GM18870 (cell line): ENCODE results near the gene KSR1.

Experiments
- ATAC-seq: cut with Tn5 transposase; IDR thresholded peaks from one replicate; pipeline ENCODE4 v1.9.1; 2021; ENCODE audit warnings: moderate library complexity; ENCODE audit not compliant: unreplicated experiment

KSR1 gene

DNA sequence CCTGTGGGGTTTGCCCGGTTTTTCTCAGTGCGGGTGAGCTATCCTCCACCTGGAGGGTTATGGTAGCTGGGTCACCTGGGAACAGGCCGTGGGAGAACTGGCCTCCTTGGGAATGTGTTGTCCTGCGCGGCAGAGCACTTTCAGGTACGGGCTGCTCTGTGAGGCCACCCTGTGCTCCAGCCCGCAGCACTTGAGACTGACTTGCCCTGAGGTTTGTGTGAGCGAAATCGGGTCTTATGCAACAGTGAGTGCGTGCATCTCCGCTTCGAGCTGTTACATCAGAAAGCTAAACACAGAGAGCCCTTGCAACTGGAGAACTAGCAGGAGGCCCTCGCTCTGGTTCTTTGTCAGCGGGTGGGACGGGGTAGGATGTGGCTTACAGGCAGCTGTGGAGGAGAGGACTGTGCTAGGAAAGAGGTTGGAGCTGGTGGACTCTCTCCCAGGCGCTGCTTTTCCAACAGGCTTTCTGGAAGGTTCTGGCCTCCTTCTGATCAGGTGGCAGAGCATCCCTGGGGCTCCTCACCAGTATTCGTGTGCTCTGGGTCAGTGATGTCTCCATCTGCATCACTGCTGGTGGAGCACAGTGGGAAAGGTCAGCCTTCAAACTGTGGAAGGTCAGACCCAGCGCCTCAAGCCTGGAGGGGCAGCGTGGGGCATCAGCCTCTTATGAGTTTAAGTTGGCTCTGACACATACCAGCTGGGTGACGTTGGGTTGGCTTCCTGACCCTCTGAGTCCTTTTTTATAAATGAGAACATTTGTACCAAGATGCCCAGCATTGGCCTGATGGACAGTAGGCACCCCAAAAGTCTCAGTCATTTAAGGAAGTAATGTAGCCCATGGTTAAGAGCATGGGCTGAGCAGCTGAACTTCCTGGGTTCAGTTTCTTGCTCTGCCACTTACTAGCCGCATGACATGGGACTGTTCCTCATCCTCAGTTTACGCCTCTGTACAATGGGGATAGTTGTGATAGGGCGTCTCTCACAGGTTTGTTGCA lies 76.3 kb downstream of the KSR1 start:
- ATAC-seq: no peak

DNA sequence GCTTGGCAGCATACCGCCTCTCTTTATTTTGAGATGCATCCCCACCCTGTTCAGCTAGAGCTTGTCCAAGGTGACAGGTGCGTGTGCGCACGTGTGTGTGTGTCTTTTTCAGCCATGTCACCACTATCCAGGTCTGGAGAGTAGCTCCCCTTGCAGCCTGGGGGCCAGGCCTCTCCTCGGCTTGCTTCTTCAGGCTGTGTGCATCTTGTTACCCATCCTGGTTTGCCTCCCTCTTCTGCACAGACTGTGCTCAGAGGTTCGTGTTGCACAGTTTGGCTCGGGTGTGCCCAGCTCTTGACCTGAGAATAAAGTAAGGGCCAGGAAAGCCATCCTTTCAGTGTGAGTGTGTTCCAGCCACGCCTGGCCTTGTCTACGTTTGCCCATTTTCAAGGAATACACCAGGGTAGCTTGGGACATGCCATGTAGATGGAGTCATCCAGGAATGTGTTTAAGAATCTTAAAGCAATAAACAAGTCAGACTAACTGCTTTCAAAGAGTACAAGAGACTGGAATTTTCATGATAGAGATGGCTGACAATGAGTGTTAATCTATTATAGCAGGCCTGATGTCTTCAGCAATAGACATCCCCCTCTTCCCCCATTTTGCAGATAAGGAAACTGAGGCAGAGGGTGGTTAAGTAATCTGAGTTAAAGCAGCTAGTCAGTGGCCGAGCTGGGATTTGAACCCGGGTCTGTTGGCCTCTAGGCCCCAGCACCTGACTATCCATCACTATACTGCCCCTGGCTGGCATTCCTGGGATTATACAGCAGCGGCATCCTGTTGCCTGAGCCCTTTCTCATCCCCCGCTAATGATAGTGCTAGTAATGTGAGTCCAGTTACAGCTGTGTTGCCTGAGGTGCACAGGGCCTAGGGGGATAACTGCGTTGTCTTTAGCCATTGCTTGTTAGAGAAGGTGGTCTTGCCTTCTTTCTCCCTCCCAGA lies 77.9 kb downstream of the KSR1 start:
- no peak for ATAC-seq

DNA sequence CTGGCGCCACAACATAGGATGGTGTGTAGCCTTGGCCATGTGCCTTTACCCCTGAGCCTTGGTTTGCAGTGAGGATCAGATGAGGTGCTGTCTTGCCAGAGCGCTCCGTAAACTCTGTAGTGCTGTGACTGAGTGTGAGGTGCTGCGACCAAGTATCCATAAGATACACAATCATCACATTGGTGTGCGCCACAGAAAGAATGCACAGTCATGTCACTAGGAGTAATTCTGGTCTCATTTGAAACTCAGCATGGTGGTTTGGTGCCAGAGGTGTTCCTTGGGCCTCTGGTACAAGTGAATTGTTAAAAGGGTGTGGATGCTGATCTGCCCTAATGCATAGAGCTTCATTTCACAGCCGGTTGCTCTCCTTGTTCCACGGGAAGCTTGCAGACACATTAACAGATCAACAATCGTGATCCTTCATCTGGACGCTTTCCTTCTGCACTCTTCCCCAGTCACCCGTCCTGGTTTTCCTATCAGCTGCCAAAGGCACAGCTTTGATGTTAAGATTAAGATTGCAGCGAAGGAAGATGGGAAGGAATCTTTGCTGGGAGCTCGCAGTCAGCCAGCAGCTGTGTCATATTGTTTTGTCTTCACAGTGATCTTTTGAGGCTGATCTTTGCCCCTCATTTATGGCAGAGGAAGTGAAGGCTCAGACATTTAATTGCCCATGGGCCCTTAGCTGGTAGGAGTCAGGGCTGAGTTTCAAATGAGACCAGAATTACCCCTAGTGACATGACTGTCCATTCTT lies 79.1 kb downstream of the KSR1 start:
- no peak for ATAC-seq

DNA sequence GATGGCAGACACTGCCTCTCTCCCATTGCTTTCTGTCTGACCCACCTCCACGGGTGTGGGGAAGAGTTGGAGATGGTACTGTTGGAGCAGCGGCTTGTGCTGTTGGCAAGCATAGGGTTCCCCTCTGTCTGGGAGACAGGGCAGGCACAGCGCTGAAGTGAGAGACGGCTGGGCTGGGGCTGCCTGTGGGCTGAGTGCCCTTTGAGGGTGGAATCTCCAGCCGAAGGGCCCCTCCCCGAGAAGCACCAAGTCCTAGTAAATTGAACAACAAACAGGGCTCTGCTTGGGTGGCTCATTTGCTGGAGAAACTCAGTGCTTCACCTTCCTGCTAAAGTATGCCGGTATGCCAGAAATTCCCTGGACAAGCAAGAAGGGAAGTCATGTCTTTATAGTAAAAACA lies 79.7 kb downstream of the KSR1 start:
- no peak for ATAC-seq

DNA sequence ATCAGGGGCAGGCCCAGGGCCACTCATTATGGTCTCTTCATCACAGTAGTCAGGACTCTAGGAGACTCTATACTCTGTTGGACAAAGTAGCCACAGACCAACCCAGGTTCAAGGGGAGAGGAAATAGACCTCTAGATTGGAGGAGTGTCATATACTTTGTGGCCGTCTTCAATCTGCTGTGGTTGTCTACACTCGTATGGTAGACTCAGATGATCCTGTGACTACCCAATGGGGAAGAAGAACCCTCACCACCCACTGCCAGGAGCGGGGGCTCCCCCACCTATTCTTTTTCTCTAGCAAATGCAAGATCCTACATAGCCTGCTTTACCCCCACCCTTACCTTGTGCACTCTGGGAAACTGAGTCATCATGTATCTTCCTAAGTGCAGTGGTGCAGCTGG lies 80.5 kb downstream of the KSR1 start:
- ATAC-seq: no peak

DNA sequence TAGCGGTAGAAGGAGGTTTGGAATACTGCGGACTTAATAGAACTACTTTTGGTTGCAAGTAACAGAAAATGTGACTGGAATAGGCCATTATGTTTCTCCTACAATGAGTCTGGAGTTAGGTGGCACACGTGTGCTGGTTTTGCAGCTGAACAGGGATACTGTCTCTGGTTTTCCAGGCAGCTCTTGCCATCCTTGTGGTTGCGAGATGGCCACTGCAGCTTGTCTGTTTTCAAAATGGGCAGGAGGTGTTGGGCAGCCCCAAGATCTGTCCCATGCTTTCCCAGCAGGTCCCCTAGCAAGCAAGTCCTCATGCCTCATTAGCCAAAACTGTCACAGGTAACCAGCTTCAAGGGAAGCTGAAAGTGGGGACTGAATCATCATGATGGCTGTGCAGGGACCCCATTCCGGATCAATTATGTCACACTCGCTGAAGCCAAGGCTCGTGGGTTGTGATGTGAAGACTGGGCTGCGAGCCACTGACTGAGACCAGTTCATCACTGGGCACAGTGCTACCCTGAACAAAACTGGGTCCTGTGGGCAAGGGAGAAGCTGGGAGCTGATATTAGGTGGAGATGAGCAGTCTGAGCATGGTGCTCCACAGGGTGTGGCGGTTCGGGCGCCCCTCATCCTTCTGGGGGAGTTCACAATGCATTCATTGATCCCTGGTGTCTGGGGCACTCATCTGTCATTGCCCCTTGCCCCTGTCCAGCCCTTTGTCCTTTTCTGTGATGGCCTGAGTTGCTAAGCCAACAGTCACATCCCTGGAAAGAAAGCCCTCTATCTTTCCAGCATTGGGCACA lies 82.1 kb downstream of the KSR1 start:
- ATAC-seq: no peak

DNA sequence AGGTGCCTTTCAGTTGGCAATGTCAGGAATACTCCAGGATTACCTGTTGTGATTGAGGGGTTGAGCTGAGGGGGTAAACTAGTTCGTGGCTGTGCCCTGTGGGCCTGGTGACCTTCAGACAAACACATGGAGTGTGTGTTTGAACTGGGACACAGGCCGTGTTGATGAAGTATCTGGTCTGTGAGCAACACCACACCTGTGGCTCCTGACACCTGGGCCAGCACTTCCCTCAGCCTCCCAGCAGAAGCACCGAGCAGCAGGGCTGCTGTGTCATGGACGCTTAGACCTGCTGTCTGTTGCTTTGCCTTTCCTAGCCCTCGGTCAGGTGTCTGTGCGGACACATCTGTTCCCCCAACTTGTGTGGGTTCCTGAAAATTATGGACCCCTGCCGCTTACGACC lies 82.9 kb downstream of the KSR1 start:
- ATAC-seq: no peak

DNA sequence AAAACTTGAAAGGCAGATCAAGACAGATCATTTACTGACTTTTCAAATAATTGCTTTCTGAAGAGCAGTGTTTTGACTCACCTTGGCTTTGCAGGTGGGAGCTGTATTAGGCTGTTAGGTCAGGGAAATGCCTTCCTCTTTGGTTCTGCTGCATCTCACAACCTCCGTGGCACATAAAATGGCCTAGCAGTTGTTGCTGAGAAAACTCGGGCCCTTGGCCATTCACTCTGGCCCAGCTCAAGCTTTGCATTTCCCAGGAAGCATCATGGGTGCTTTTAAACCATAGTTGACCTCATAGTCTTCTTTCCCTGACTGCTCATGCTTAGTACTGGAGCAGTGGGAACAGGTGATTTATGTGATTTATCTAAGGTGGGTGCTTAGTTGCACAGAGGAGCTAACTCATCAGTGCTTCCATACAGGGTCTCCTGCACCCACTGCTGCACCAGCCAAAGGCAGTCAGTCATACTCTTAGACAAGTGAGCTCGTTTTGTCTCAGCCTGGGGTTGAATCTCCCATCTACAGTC lies 83.6 kb downstream of the KSR1 start:
- ATAC-seq: no peak

DNA sequence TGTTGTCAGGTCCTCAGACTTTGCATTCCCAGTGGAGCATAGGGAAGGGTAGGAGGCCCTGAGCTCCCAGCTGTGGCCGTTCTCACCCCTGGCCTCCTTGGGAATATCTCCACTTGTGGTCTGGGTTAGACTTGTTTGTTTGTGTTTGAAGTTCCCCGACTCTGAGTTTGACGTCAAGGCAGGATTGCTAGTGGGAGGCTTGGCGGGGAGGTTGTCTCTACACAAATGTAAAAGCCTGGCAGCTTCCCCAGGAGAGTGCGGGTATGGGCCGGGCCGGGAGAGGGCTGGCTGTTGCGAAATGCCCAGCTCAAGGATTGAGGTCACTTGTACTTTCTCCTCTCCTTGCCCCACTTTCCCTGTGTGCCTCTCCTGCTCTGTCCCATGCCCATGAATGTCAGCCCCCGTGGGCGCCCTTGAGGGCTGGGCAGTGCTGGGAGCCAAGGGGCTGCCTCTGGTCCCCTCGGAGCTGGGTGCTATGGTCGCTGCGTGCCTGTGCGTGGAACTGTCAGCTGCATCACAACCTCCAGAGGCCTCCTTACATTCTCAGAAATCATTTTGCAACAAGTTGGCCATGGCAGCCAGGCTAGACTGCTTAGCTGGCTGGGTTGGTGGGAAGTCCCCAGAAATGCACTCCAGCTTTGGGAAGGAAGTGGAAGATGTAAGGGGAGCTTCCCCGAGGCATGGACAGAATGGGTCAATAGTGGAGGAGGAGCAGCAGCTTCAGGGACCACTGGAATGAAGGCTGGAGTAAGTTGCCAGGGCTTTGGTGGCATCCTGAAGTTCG lies 84.3 kb downstream of the KSR1 start:
- no peak for ATAC-seq

DNA sequence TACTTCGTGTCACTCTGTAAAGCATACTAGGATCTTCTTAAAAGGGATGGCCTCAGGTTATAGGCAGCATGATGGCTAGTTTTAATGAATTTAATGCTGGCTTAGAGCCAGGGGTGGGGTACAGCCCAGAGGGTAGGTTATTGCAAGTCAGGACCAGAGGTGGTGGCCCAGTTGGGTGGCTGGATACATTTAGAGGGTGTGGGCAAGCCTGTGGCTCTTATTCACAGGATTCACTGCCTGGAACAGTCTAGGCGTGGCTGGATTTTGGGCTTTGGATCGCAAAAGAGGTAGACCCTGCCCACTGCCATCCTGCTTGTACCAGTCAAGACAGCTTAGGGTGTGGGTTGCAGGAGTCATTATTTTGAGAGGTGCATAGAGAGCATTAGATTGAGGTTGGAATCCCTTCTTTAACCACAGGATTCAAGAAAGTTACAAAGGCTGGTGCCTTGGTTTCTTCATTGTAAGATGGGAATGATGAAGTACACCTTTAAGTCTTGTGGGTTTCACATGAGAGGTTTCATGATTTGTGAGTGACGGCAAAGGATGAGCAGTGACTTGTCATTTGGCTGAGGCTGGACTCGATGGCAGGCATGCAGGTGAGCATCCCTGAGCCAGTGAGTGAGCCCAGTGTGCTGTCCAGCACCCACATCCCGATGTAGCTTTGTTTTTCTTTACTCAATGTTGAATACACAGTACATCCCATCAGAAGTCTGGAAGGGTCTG lies 85.2 kb downstream of the KSR1 start:
- no peak for ATAC-seq

DNA sequence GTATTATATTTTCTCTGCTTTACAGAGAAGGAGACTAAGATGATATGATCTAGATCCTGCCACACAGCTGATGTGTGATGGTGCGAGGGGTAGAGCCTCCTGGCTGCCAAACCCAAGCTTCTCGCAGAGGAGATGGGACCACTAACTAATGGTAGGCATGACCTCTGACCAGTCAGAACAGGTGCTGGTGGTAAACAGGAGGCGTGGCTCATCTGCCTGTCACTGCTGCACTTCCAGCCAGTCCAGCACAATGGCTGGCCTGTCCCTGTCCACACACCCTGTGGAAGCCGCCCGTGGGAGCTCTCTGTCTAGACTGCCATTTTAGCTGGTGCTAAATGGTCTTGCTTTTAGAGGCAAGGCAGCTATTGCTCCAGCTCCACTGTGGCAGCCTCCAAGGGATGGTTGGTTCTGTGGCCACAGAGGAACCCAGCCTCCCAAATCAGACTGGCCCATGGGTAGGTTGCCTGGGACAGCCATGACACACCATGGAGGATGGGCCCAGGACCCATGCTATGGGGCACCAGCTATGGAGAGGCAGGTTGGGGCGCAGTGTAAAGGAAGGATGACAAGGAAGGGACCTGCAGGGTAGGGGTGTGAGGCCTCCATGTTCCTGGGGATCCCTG lies 86.7 kb downstream of the KSR1 start:
- ATAC-seq: no peak

DNA sequence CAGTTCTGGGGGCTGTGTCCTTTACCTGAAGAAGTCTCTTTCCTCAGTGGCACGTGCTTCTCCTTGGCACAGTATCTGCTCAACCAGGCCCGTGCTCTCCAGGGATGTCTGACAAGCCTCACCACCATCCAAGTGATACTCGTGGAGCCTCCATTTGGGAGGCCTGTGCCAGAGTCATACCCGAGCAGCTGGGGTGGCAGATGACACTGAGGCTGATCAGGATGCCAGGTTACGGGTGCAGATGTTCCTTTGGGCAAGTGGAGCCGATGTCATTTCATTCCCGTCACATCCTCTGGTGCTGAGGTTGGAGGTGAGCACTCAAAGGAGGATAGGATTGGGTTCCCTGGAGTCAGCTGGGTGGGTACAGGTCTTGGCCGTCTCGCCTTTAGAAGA lies 87.2 kb downstream of the KSR1 start:
- ATAC-seq: no peak

DNA sequence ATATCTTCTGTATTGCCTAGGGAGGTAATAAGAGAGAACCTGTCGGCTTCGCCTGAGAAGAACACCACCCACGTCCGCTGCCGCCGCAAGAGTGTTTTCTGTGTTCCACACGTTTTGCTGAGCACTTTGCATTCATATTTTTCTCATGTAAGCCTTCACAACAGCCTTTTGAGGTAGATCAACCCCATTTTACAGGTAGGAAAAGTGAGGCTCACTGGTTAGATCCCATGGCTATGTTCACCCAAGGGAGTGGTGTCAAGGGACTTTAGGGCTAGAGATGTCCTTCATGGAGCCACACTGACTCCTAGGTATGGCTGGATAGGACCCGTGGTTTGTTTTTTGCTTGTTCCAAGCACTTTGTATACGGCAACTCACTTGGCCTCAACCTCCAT lies 87.7 kb downstream of the KSR1 start:
- no peak for ATAC-seq

DNA sequence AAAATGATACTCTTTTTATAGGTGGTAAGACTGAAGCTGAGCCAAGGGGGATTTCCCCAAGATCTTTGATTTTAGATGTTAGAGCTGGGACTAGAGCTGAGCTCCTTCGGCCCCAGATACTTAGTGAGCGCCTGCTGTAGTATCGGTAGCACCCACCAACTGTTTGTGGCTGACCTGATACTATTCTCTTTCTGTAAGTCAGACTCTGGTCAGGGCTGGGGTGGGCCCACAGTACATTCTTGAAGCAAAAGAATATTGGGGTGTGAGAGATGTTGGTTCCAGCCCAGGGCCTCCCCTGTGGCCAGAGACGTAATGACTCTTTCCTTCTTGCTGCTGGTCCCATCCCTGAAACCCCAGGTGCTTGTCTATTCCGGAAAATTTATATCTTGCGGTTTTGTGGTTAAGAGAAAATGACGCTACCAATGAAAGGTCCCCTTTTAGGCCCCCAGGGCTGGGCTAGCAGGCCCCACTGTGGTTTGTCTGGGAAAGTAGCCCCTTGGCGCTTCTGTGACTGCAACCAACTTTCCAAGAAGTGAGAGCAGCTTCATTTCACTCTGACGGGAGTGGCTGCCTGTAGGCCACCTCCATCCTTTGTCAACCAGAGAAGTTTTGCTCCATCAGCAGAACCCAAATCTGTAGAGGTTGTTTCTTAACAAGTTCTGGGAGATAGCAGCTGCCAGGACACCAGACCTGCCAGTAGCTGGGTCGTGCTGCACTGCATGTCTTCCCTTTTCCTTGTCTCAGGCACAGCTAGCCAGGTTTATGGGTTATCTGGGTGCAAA lies 88.3 kb downstream of the KSR1 start:
- peak; percentile 85 for ATAC-seq

DNA sequence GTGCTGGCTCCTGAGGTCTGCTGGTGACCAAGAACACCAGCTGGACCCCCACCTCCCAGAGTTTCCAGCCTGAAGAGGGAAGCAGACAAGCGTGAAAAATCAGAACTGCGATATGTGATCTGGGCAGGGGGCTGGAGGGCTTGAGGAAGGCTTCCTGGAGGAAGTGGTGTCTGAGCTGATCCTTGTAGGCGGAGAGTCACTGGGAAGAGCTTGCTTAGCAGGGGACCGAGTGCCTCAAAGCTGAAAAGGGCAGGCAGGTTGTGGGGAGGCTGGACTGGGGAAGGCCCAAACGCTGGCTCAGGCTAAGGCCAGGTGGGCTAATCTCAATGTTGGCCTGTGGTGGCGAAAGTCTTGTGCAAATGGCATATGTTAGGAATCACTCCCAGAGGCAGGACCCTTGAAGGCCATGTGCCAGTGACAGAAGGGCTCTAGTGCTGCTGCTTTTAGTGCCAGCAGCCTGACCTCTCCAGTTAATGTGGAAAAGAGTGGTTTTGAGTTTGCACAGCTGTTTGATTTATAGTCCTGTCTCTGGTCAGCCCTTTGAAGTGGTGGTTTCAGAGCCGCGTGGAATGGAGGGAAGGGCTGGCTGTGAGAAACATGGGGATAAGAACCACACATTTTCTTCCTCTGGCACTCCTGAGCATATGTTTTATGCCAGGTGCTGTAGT lies 89.4 kb downstream of the KSR1 start:
- no peak for ATAC-seq

DNA sequence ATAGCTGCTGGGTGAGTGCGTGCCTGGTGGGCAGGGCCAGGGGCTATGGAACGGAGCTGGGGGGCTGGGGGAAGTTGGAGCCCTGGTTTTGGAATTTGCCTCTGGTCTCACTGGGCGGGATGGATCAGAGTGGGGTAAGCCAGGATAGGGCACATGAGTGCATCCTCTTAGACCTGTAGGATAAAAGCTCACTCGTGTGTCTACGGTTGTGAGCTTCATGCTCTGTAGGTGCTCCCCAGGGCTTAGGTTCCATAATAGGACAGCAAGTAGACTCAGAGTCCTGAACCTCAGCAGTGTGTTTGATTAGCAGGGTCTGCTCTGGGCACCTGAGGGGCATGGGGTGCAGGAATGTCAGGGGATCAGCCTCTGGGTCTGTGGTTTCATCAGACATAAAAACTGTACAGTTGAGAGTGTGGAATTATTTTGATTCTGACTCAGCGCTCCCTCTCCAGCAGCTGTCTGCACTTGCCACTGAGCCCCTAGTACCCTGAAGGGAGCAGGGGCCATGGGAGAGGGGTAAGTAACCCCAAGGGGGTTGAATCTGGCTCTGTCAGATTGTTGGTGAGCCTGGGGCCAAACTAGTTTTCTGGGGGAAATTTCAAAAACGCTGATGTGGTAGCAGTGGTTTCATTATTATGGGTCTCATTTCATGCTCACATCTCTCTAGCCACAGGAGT lies 90.5 kb downstream of the KSR1 start:
- ATAC-seq: no peak
